ENCODE data around the gene CCDC124.

The CCDC124 gene

GRCh38 chr19:17946965-17947784 is 14.4 kb downstream of the CCDC124 start:
- Histone ChIP-seq H3K4me3 (ENCODE audit: low read depth in 1 of 5, low read length in 5 of 5) (peak overlapping the region in 4 of 5 donors; percentile 17 to 73 (median 60)), H3K27me3 (ENCODE audit: control insufficient read depth in 5 of 5, insufficient read depth in 4 of 5, low read length in 5 of 5) (peaks cover 20 to 37% (median 23%) of the 10 kb centered on the region in 5 donors), H3K9me3 (ENCODE audit: control insufficient read depth in 5 of 5, low read length in 5 of 5) (no peaks in the 10 kb centered on the region), H3K27ac (ENCODE audit: low read depth, low read length) (no peak overlapping the region), H3K9ac (ENCODE audit: low read length in 5 of 5) (peak overlapping the region in 4 of 5 donors; percentile 66 to 77 (median 72)), H3K36me3 (ENCODE audit: control insufficient read depth in 5 of 5, insufficient read depth in 5 of 5, low read length in 5 of 5) (peaks cover 0 to 24% (median 9%) of the 10 kb centered on the region in 5 donors), H3K4me1 (ENCODE audit: control insufficient read depth in 5 of 5, insufficient read depth in 5 of 5, low read length in 5 of 5) (peaks cover 0 to 45% (median 37%) of the 10 kb centered on the region in 5 donors)

- no peaks in the 10 kb centered on the region for H3K9me3 ChIP-seq (ENCODE audit: control insufficient read depth in 5 of 5, low read length in 5 of 5)
- peaks cover 0 to 51% (median 42%) of the 10 kb centered on the region in 5 donors for H3K4me1 ChIP-seq (ENCODE audit: control insufficient read depth in 5 of 5, insufficient read depth in 5 of 5, low read length in 5 of 5)
- peaks cover 0 to 18% (median 8%) of the 10 kb centered on the region in 5 donors for H3K36me3 ChIP-seq (ENCODE audit: control insufficient read depth in 5 of 5, insufficient read depth in 5 of 5, low read length in 5 of 5)
- peak overlapping the region; percentile 15 to 73 (median 39) for H3K4me3 ChIP-seq (ENCODE audit: low read depth in 1 of 5, low read length in 5 of 5)
- peaks cover 27 to 44% (median 30%) of the 10 kb centered on the region in 5 donors for H3K27me3 ChIP-seq (ENCODE audit: control insufficient read depth in 5 of 5, insufficient read depth in 4 of 5, low read length in 5 of 5)
- H3K27ac ChIP-seq (ENCODE audit: low read depth, low read length): no peak overlapping the region
- H3K9ac ChIP-seq (ENCODE audit: low read length in 5 of 5): no peak overlapping the region
Observed at GRCh38 chr19:17947815-17948513, 15.1 kb downstream of the CCDC124 start.

GRCh38 chr19:17948514-17948900 is 15.7 kb downstream of the CCDC124 start:
- H3K27me3 ChIP-seq (ENCODE audit: control insufficient read depth in 5 of 5, insufficient read depth in 4 of 5, low read length in 5 of 5): peaks cover 33 to 50% (median 36%) of the 10 kb centered on the region in 5 donors
- H3K9ac ChIP-seq (ENCODE audit: low read length in 5 of 5): no peak overlapping the region
- H3K9me3 ChIP-seq (ENCODE audit: control insufficient read depth in 5 of 5, low read length in 5 of 5): no peaks in the 10 kb centered on the region
- H3K4me1 ChIP-seq (ENCODE audit: control insufficient read depth in 5 of 5, insufficient read depth in 5 of 5, low read length in 5 of 5): peaks cover 0 to 51% (median 42%) of the 10 kb centered on the region in 5 donors
- no peak overlapping the region for H3K27ac ChIP-seq (ENCODE audit: low read depth, low read length)
- H3K36me3 ChIP-seq (ENCODE audit: control insufficient read depth in 5 of 5, insufficient read depth in 5 of 5, low read length in 5 of 5): peaks cover 0 to 16% (median 6%) of the 10 kb centered on the region in 5 donors
- peak overlapping the region in 3 of 5 donors; percentile 15 to 39 (median 22) for H3K4me3 ChIP-seq (ENCODE audit: low read depth in 1 of 5, low read length in 5 of 5)

- H3K27me3 ChIP-seq (ENCODE audit: control insufficient read depth in 5 of 5, insufficient read depth in 4 of 5, low read length in 5 of 5): peaks cover 38 to 56% (median 42%) of the 10 kb centered on the region in 5 donors
Observed at GRCh38 chr19:17948931-17949930, 16.4 kb downstream of the CCDC124 start.

GRCh38 chr19:17949956-17950309 is 17.1 kb downstream of the CCDC124 start:
- Histone ChIP-seq H3K27ac (ENCODE audit: low read depth, low read length) (no peak overlapping the region), H3K36me3 (ENCODE audit: control insufficient read depth in 5 of 5, insufficient read depth in 5 of 5, low read length in 5 of 5) (peaks cover 0 to 3% (median 0%) of the 10 kb centered on the region in 5 donors), H3K27me3 (ENCODE audit: control insufficient read depth in 5 of 5, insufficient read depth in 4 of 5, low read length in 5 of 5) (peaks cover 38 to 61% (median 46%) of the 10 kb centered on the region in 5 donors), H3K9me3 (ENCODE audit: control insufficient read depth in 5 of 5, low read length in 5 of 5) (no peaks in the 10 kb centered on the region), H3K9ac (ENCODE audit: low read length in 5 of 5) (no peak overlapping the region), H3K4me1 (ENCODE audit: control insufficient read depth in 5 of 5, insufficient read depth in 5 of 5, low read length in 5 of 5) (peaks cover 0 to 48% (median 42%) of the 10 kb centered on the region in 5 donors), H3K4me3 (ENCODE audit: low read depth in 1 of 5, low read length in 5 of 5) (peak overlapping the region in 1 of 5 donors; percentile 11)

More at GRCh38 chr19:17948931-17949930, 16.4 kb downstream of the CCDC124 start:
- no peaks in the 10 kb centered on the region for H3K9me3 ChIP-seq (ENCODE audit: control insufficient read depth in 5 of 5, low read length in 5 of 5)
- peaks cover 0 to 48% (median 42%) of the 10 kb centered on the region in 5 donors for H3K4me1 ChIP-seq (ENCODE audit: control insufficient read depth in 5 of 5, insufficient read depth in 5 of 5, low read length in 5 of 5)
- H3K27ac ChIP-seq (ENCODE audit: low read depth, low read length): no peak overlapping the region
- peak overlapping the region in 1 of 5 donors; percentile 15 for H3K4me3 ChIP-seq (ENCODE audit: low read depth in 1 of 5, low read length in 5 of 5)
- H3K36me3 ChIP-seq (ENCODE audit: control insufficient read depth in 5 of 5, insufficient read depth in 5 of 5, low read length in 5 of 5): peaks cover 0 to 9% (median 0%) of the 10 kb centered on the region in 5 donors
- H3K9ac ChIP-seq (ENCODE audit: low read length in 5 of 5): no peak overlapping the region

GRCh38 chr19:17950310-17951156 is 17.7 kb downstream of the CCDC124 start:
- no peaks in the 10 kb centered on the region for H3K9me3 ChIP-seq (ENCODE audit: control insufficient read depth in 5 of 5, low read length in 5 of 5)

GRCh38 chr19:17951157-17951989 is 18.6 kb downstream of the CCDC124 start:
- H3K4me3 ChIP-seq (ENCODE audit: low read depth in 1 of 5, low read length in 5 of 5): peak overlapping the region in 1 of 5 donors; percentile 4
- no peak overlapping the region for H3K9ac ChIP-seq (ENCODE audit: low read length in 5 of 5)
- H3K27me3 ChIP-seq (ENCODE audit: control insufficient read depth in 5 of 5, insufficient read depth in 4 of 5, low read length in 5 of 5): peaks cover 38 to 66% (median 51%) of the 10 kb centered on the region in 5 donors
- H3K4me1 ChIP-seq (ENCODE audit: control insufficient read depth in 5 of 5, insufficient read depth in 5 of 5, low read length in 5 of 5): peaks cover 0 to 48% (median 42%) of the 10 kb centered on the region in 5 donors
- no peaks in the 10 kb centered on the region for H3K36me3 ChIP-seq (ENCODE audit: control insufficient read depth in 5 of 5, insufficient read depth in 5 of 5, low read length in 5 of 5)
- H3K27ac ChIP-seq (ENCODE audit: low read depth, low read length): no peak overlapping the region
- no peaks in the 10 kb centered on the region for H3K9me3 ChIP-seq (ENCODE audit: control insufficient read depth in 5 of 5, low read length in 5 of 5)

More at GRCh38 chr19:17950310-17951156, 17.7 kb downstream of the CCDC124 start:
- Histone ChIP-seq H3K4me1 (ENCODE audit: control insufficient read depth in 5 of 5, insufficient read depth in 5 of 5, low read length in 5 of 5) (peaks cover 0 to 48% (median 42%) of the 10 kb centered on the region in 5 donors), H3K27ac (ENCODE audit: low read depth, low read length) (no peak overlapping the region), H3K4me3 (ENCODE audit: low read depth in 1 of 5, low read length in 5 of 5) (peak overlapping the region in 1 of 5 donors; percentile 11), H3K9ac (ENCODE audit: low read length in 5 of 5) (no peak overlapping the region), H3K36me3 (ENCODE audit: control insufficient read depth in 5 of 5, insufficient read depth in 5 of 5, low read length in 5 of 5) (no peaks in the 10 kb centered on the region), H3K27me3 (ENCODE audit: control insufficient read depth in 5 of 5, insufficient read depth in 4 of 5, low read length in 5 of 5) (peaks cover 38 to 61% (median 46%) of the 10 kb centered on the region in 5 donors)
